GM21390 (cell line): Measurements from ENCODE around the gene PNPLA2.

Experiments used
- ATAC-seq: cut with Tn5 transposase; IDR thresholded peaks from one replicate; pipeline ENCODE4 v1.9.1; 2021; ENCODE audit not compliant: unreplicated experiment

The PNPLA2 gene

DNA sequence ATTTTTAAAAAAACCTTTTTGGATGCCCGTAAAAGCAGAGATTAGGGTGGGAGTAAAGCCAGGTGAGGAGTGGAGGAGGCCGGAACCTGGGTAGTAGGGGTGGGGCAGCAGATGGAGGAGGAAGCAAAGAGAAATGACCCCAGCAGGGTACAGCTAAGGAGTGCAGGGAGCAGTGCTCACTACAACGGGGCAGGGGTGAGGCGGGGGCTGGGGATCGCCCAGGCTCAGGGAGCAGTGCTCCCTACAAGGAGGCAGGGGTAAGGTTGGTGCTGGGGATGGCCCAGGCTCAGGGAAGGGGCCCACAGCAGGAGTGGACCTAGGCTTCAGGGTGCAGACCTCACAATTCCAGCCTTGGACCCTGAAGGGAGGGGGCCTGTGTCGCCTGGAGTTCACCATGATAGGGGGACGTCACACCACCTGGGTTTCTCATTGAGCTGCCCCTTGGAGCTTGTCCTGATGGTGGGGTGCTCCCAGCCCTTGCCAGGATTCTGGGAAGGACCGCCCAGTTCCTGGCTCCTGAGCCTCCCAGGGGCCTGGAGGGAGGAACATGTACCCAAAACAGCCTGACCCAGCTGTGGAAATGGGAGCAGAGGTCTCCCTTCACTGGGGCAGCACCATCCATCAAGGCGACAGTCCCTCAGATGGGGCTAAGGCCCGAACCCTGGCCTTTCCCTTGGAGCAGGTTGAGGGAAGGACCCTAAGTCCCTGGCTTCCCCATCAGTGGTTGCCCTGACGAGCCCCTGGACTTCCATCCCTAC, 2.9 kb upstream of the PNPLA2 start:
- no peak for ATAC-seq

DNA sequence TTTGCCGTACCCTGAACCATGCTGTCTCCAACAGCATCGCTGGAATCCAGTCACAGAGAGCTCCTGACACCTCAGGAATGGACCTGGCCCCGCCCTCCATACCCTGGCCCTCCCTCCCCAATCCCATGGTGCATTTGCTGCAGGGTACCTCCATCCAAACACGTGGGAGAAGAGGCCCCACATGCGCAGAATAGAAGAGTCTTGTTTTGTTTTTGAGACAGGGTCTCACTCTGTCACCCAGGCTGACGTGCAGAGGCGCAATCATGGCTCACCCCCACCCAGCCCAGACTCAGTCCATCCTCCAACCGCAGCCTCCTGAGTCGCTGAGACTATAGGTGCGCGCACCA, 2.3 kb upstream of the PNPLA2 start:
- no peak for ATAC-seq

DNA sequence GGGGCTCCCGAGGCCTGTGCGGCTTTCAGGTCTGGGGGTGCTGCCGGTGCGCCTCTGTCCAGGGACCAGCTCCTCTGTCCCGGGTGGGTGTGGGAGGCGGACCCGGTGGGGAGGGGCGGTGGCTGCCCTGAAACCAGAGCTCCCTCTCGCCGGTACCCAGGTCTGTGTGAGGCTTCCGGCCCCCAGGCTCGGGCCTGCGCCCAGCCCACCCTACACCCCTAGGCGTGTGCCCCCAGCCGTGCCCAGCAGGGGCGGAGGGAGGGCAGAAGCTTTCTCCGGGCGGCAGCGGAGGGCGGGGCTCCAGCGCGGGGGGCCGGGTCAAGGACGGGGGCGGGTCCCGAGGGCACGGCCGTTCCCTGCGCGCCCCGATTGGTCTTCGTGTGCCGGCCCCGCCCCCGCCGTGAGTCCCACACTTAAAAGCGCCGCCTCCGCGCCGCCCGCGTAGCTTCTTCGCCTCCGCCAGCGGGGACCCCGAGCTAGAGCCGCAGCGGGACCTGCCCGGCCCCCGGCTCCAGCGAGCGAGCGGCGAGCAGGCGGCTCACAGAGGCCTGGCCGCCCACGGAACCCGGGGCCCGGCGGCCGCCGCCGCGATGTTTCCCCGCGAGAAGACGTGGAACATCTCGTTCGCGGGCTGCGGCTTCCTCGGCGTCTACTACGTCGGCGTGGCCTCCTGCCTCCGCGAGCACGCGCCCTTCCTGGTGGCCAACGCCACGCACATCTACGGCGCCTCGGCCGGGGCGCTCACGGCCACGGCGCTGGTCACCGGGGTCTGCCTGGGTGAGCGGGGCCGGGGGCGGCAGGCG, 616 bp downstream of the PNPLA2 start:
- peak; percentile 65 for ATAC-seq

DNA sequence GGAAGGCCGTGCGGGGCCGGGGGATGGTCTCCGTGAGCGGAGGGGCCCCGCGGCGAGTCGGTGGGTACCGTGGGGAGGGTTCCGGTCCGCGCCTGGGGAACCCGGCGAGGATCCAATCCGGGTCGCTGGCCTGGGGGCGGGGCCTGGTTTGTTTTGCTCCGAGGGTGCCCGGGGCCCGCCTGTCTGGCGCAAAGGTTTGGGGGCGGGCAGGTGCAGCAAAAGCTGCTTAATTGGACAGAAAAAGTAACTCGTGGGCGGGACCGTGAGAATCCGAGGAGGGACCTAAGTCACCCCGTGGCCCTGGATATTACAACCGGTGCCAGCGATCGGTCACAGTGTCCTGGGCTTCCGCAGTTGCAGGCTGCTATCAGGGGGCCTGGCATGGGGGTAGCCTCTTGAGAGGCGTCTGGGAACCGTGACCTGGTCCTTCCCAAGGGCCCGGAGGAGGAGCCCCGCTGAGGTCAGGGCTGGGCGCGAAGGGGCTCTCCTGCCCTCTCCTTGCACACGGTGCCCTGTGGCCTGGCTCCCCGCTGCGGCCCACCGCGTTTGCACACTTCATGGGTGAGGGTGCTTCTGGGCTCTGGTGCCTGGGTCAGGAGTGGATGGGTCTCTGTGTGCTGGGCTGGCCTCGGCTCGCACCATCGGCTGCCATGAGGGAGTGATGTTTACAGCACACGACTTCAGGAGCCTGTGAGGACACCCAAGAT, 1.4 kb downstream of the PNPLA2 start:
- peak; percentile 63 for ATAC-seq

DNA sequence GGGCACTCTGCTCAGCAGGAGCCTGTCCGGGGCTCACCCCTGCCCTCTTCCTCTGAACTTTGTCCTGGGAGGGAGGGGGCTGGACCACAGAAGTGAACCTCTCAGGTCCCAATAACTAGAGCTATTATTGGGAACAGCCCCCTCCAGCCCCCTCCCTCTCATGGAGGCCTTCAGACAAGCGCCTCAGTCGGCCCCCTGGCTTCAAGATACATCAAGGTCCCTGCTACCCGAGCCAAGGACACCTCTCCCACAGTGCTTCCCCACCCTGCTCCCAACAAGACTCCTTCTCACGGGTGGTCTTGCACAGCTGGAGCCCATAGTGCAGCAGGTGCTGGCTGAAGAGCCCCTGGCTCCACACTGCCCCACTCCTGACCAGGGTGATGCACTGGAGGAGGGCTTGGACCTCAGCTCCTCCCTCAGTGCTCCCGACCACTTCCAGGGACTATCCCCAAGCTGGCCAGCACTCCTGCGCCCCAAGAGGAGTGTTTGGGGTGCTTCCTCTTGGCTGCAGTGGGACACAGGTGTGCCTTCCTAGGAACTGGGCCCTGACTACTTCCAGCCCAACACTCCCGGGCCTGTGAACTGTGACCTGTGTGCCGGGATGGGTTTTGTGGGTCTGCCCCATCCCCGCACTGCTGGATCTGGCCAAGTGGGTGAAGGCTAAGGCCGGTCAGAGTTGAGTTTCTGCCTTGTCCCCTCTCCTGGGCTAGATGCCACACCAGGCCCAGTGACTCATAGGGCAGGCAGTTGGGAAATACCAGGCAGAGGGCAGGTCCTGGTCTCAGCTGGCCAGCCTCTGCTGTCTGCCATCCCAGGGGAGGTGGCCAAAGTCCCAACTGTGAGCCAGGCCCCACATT, 2.2 kb downstream of the PNPLA2 start:
- no peak for ATAC-seq

DNA sequence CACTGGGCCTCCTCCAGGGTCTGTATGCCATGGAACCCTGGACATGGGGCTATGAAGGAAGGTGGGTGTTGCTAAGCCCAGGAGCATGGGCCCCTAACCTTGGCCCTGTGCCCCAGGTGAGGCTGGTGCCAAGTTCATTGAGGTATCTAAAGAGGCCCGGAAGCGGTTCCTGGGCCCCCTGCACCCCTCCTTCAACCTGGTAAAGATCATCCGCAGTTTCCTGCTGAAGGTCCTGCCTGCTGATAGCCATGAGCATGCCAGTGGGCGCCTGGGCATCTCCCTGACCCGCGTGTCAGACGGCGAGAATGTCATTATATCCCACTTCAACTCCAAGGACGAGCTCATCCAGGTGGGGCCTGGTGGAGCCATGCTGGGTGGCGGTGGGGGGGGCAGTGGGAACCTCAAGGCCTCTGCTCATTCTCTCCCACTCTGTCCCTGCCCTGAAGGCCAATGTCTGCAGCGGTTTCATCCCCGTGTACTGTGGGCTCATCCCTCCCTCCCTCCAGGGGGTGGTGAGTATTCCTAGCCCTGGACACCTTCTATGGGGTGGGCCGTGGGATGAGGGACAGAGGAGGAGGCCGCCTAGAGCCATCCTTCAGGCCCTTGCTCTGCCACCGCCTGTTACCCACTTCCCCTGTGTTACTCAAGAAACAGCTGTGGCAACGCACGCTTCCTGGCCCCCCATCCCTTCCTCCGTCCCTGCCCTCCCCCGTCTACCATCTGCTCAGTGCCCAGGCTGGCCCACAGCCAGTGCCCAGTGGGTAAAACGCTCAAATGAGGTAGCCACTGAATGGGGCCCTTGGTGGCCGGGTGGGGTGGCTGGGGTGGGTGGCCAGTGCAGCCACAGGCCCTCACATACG, 3.0 kb downstream of the PNPLA2 start:
- no peak for ATAC-seq

DNA sequence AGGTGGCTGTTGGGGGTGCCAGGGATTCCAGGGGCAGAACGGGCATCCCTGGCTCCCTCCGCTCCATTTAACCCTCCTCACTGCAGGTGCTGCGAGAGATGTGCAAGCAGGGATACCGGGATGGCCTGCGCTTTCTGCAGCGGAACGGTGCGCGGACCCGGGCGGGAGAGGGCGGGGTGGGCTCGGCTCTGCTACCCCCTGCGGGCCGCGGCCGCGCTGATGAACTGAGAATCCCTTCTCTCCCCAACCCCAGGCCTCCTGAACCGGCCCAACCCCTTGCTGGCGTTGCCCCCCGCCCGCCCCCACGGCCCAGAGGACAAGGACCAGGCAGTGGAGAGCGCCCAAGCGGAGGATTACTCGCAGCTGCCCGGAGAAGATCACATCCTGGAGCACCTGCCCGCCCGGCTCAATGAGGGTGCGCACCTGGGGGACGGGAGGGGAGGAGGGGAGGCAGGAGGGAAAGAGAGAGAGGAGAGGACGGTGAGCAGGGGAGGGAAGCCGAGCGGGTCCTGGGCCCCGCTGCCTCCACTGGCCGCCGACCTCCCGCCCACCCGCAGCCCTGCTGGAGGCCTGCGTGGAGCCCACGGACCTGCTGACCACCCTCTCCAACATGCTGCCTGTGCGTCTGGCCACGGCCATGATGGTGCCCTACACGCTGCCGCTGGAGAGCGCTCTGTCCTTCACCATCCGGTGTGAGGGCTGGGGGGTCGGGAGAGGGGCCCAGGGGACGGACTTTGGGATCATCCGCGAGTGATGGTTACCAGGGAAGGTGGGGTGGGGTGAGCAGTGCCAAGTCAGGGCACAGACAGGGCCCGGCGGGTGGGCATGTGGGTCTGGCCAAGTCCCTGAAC, 5.0 kb downstream of the PNPLA2 start:
- ATAC-seq, result no peak

DNA sequence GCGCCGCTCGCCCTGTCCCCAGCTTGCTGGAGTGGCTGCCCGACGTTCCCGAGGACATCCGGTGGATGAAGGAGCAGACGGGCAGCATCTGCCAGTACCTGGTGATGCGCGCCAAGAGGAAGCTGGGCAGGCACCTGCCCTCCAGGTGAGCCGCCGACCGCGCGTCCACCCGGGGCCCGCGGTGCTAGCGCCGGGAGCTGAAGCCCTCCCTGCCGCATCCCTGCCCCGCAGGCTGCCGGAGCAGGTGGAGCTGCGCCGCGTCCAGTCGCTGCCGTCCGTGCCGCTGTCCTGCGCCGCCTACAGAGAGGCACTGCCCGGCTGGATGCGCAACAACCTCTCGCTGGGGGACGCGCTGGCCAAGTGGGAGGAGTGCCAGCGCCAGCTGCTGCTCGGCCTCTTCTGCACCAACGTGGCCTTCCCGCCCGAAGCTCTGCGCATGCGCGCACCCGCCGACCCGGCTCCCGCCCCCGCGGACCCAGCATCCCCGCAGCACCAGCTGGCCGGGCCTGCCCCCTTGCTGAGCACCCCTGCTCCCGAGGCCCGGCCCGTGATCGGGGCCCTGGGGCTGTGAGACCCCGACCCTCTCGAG, 5.7 kb downstream of the PNPLA2 start:
- ATAC-seq, result no peak

DNA sequence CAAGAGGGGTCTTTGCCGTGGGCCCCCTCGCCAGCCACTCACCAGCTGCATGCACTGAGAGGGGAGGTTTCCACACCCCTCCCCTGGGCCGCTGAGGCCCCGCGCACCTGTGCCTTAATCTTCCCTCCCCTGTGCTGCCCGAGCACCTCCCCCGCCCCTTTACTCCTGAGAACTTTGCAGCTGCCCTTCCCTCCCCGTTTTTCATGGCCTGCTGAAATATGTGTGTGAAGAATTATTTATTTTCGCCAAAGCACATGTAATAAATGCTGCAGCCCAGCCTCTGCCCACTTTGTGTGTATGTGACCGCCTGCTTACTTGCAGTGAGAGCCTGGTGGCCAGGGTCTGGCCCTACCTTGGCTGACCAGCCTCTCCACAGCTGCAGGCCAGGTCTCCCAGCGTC, 6.2 kb downstream of the PNPLA2 start:
- no peak for ATAC-seq

DNA sequence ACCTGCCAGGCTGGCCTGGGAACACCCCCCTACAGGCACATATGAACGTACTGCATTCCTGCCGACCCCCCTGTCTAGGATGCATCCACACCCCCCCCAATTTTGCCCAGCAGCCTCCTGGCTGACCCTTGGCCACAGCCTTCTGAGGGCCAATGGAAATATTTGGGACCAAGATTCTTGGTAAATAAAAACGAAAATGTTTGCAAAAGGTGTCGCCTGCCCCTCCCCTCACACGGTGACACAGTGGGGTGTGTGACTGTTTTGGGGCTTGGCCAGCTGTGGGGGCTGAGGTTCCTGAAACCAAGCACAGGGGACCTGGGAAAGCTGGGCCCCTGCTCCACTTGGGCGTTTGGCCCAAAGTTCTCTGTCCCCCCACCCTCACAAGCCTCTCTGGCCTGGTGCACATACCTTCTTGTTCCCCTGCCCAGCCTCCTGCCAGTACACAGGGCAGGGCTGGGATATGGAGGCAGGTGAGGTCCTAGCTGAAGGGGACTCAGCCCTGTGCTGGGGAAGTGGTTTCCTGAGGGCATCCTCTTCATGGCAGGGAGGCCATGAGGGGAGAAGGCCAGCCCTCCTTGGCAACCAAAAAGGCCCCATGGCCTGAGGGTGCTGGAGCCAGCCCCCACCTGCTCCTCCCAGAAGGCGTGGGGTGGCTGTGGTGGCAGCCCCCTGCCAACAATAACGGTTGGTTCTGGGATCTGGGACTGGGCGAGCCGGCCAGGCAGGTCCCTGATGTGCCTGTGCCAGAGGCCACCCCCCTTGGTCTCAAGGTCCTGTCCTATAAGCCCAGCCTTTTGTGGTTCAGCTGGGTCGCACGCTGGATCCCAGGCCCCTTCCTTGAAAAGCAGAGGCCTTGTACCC, 6.9 kb downstream of the PNPLA2 start:
- no peak for ATAC-seq

DNA sequence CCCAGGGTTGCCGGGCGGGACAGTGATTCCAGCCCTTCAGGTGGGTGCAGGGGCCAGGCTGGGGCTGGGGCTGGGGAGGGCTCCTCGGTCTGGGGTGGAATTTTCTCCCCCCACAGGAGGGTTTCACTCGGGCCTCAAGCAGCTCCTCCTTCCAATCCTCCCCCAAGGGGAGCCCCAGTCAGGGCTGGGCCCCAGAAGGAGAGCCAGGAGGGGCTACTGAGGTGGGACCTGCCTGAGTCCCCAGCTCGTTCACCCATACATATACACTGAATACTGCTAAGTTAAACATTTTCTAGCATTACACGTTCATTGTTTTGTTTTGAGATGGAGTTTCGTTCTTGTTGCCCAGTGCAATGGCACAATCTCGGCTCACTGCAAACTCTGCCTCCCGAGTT, 7.5 kb downstream of the PNPLA2 start:
- no peak for ATAC-seq

DNA sequence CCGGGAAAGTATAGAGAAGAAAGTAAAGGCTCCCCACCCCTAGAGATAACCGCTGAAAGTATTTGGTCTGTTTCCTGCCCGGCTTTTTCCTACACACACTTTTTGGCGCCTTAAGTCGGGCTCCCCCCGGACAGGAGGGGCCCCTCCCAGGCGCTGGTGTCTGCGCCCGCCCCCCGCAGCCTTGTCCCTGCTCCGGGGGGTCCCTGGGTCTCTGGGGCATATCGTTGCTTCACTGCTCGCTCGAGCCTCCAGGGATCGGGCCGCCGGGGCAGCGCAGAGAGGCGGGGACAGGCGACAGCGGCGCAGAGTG, 8.1 kb downstream of the PNPLA2 start:
- peak; percentile 3 for ATAC-seq

DNA sequence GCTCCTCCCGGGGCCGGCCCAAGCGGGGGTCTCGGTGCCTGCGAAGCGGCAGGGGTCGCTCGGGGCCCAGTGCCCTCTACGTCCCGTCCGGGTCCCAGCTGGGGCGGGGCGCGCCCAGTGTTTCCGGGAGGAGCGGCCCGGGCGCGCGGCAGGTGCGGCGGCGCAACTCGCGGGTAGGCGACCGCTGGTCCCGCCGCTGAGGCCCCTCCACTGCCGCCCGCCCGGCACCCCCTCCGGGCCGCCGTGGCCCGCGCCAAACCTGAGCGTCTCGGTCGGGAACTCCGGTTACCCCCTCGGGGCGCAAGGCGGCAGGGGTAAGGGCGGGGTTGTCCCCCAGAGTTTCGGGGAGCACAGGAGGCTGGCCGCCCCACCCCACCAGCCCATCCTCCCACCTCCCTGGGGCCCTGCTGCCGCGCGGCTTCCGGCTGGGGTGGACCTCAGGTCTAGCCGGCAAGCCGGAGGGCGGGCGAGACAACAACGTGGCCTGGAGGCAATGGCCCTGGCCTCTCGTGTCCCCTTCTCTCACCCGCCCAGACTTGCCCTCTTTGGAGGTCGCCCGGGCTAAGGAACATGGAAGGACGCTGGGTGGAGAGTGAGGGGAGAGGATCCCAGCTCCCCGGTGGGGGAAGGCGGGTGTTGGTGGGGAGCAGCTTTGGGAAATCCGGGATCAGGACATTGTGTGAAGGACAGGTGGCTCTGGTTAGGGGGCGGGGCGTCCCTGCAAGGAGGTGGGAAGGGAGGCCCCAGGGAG, 8.6 kb downstream of the PNPLA2 start:
- peak; percentile 37 for ATAC-seq

DNA sequence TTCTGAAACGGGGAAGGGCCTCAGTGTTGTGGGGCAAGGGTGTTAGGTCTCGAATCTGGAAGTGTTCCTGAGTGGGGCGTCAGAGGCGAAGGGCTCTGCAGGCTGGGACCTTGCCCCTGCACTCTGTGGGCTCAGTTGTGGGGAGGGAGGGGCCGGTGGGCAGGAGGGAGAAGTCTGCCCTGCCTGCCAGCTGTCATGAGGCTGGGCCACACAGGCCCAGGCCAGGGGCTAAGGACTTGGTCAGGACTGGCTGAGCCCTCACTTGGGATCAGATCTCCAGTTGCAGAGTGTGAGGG, 9.1 kb downstream of the PNPLA2 start, which contains the start of gene CRACR2B:
Gene CRACR2B, plus strand, starts transcription at position 23 of the 296 bp plus-strand sequence. CDS start 689 bp downstream, outside the sequence.
- ATAC-seq, result no peak

DNA sequence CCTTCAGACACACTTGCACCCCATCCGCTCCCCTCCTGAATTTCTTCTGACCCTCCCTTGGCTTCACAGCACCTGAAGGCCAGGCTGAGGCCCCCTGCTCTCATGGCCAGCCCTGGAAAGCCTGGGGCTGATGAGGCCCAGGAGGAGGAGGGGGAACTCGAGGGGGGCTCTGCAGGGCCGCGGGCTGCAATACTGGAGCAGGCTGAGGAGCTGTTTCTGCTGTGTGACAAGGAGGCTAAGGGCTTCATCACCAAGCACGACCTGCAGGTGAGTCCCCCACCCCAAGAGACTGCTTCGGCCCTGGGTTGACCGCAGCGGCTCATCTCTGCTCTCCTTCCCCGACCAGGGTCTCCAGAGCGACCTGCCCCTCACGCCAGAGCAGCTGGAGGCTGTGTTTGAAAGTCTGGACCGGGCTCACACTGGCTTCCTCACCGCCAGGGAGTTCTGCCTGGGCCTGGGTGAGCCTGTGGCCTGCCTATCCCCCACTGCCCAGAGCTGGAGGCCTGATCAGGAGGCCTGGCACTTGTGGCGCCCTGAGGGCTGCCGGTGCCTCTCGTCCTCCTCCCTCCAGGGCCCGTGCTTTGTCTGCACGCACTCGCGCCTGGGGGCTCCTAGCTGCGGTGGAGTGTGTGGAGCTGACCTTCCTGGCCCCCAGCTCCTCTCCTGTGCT, 9.9 kb downstream of the PNPLA2 start:
- no peak for ATAC-seq

DNA sequence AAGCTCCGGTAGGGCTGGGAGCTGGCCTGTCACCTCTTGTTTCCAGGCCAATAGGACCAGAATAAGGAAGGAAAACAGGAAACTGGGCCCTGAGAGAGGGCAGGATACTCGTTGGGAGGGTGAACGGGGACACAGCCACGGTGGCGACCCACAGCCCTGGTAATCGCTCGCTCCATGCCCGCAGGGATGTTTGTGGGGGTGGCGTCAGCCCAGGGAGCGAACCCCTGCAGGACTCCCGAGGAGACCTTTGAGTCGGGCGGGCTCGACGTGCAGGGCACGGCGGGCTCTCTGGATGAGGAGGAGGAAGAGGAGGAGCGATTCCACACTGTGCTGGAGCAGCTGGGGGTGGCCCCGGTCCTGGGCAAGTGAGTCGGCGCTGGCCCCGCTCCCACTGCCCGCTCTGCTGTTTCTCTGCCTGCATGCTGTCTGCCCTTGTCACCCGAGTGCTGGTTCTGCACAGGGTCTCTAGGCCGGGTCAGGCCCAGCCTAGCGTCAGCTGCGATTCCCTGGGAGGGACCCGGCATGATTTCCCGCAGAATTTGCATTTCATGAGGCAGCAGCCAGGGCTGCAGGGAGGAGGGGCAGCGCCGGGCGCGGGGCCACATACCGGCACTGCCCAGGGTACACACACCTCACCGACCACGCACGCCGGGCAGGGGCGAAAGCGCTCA, 10.6 kb downstream of the PNPLA2 start:
- ATAC-seq, result no peak
